Nephron (organoid): ENCODE data around the gene FBN1.

Experiments
- H3K27ac Mint-ChIP-seq, 3 experiments: 2 replicates each; pipeline ENCODE4 v1.8.0; 2020; ENCODE audit warnings: mixed read lengths in 3 of 3, mild to moderate bottlenecking in 2 of 3, moderate library complexity in 1 of 3
- H3K27me3 Mint-ChIP-seq: 2 replicates; pipeline ENCODE4 v1.8.0; 2021; ENCODE audit warnings: low read depth, mild to moderate bottlenecking, moderate library complexity, mixed read lengths
- H3K36me3 Mint-ChIP-seq: 2 replicates; pipeline ENCODE4 v1.8.0; 2020; ENCODE audit warnings: low read depth, mixed read lengths
- H3K4me1 Mint-ChIP-seq: 2 replicates; pipeline ENCODE4 v1.8.0; 2020; ENCODE audit warnings: mixed read lengths
- H3K4me3 Mint-ChIP-seq, 3 experiments: 2 replicates each; pipeline ENCODE4 v1.8.0; 2020; ENCODE audit warnings: mild to moderate bottlenecking in 3 of 3, mixed read lengths in 3 of 3, moderate library complexity in 2 of 3
- H3K9me3 Mint-ChIP-seq: 2 replicates; pipeline ENCODE4 v1.8.0; 2020; ENCODE audit warnings: mixed read lengths
- TF ChIP-seq, protein P1 (sequence below), 3 experiments: fragments of 200-600 bp; sonication (generic); IDR thresholded peaks; one replicate each; pipeline ENCODE4 v1.5.0; 2021; ENCODE audit warnings: antibody characterized with exemption in 3 of 3; ENCODE audit not compliant: unreplicated experiment in 3 of 3

The FBN1 gene

DNA sequence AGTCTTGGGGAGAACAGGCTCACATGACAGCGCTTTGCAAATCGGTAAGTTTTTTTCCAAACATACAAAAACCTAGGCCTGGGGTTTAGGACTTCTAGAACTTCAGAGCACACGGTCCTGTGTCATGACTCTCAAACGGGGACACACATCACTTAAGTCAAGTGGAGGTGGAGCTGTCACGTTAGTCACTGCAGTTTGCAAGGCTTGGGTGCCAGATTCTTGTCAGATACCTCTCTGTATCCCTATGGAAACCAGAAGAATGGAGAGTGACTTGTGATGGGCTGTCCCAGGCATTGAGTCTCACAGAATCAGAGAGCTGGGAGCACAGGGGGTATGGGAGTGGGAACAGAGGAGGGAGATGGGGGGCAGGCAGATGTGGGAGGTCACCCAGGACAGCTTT is 249.5 kb downstream of the FBN1 start:
- Mint-ChIP-seq H3K27me3 (no peaks in the 10 kb centered on the region), H3K36me3 (no peaks in the 10 kb centered on the region), H3K4me3 (peak overlapping the region in 1 of 3 experiments; percentile 28), H3K9me3 (no peaks in the 10 kb centered on the region), H3K27ac (peak overlapping the region in 2 of 3 experiments; percentile 67 to 99), H3K4me1 (peaks cover 70% of the 10 kb centered on the region)
- TF ChIP-seq, protein P1, sequence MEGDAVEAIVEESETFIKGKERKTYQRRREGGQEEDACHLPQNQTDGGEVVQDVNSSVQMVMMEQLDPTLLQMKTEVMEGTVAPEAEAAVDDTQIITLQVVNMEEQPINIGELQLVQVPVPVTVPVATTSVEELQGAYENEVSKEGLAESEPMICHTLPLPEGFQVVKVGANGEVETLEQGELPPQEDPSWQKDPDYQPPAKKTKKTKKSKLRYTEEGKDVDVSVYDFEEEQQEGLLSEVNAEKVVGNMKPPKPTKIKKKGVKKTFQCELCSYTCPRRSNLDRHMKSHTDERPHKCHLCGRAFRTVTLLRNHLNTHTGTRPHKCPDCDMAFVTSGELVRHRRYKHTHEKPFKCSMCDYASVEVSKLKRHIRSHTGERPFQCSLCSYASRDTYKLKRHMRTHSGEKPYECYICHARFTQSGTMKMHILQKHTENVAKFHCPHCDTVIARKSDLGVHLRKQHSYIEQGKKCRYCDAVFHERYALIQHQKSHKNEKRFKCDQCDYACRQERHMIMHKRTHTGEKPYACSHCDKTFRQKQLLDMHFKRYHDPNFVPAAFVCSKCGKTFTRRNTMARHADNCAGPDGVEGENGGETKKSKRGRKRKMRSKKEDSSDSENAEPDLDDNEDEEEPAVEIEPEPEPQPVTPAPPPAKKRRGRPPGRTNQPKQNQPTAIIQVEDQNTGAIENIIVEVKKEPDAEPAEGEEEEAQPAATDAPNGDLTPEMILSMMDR (IDR thresholded peaks at IDR 0.05; ENCODE audit: unreplicated experiment in 3 of 3): no peak

DNA sequence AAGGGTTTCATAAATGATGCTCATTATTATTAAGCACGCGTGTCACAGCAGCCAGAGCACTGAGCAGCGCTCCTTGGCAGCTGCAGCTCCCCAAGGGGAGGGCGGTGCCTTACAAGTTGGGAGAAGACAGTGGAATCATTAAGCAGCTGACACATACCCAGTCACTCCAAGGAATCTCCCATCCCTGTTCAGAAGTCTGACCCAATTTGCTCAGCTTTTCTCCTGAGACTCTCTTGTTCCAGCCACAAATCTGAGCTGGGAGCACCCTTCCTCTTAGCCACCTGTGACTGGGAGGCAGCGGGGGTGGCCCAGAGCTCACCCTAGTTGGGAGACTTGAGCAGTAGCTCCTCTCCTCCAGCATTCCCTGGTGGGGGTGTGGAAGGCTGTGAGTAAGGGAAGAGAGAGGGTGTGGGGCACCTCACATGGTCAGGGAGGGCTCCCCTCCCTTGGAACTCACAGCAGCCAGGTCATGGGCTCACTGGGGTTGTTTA is 249.9 kb downstream of the FBN1 start:
- H3K4me1 Mint-ChIP-seq: peaks cover 73% of the 10 kb centered on the region
- TF ChIP-seq, protein P1 (IDR thresholded peaks at IDR 0.05; ENCODE audit: unreplicated experiment in 3 of 3): no peak
- H3K36me3 Mint-ChIP-seq: no peaks in the 10 kb centered on the region
- peak overlapping the region in 2 of 3 experiments; percentile 80 to 99 for H3K27ac Mint-ChIP-seq
- H3K4me3 Mint-ChIP-seq: no peak overlapping the region
- no peaks in the 10 kb centered on the region for H3K27me3 Mint-ChIP-seq
- H3K9me3 Mint-ChIP-seq: no peaks in the 10 kb centered on the region

DNA sequence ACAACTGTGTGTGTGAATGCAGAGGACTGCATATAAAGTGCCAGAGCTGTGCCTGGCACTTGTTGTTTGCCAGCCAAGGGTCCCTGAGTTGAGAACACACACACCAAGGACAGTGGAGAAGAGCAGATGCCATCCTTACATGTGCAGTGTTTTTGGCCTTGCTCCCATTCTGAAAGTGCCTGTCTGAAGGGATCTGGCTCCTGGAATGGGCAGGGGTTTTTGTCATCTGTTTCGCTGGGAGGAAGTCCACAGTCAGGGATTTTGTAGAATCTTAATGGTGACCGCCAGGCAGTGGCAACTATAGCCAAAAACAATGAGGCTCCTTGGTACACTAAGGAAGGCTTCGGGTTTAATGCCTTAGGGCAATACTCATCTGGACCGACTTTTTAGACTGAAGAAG is 250.5 kb downstream of the FBN1 start:
- no peaks in the 10 kb centered on the region for H3K9me3 Mint-ChIP-seq
- no peaks in the 10 kb centered on the region for H3K36me3 Mint-ChIP-seq
- peak overlapping the region in 2 of 3 experiments; percentile 80 to 99 for H3K27ac Mint-ChIP-seq
- H3K4me3 Mint-ChIP-seq: no peak overlapping the region
- no peaks in the 10 kb centered on the region for H3K27me3 Mint-ChIP-seq
- peaks cover 72% of the 10 kb centered on the region for H3K4me1 Mint-ChIP-seq
- TF ChIP-seq, protein P1 (IDR thresholded peaks at IDR 0.05; ENCODE audit: unreplicated experiment in 3 of 3): no peak

DNA sequence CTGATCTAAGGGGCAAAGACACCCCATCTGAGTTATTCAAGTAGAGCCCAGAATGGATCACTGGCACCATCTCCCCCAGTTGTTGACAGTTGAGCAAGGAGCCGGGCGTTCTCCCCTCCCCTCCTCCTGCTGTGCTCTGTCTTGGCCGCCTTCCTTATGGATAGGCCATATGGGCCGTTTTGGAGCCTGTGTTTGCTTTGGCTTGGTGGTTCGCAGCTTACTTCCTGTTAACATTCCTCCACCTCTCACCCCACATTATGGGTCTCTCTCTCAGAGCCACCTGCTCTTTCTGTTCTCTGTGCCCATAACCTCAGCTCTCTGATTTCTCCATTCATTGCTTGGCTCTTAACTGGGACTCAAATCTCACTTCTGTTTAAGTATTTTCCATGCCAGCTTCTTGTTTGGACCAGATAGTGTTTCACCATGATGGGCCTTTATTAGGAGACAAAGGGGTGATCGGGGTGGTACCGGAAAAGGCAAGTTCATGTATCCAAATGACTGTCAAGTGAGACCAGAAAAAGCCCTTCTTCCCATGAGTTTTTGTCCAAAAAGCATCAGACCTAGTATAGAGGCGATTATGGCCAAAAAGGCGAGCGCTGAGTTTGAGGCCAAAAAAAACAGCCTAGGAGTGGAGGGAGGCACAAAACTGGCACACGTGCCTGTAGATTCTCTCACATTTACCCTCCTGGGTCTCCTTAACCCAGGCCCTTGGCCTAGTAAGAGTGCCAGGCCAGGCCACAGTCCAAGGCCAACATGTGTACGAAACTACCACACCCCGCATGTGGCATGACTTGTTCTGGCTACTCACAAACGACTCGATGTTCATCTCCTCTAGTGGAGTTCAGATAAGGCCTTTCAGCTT is 251.6 kb downstream of the FBN1 start:
- peaks cover 76% of the 10 kb centered on the region for H3K4me1 Mint-ChIP-seq
- H3K36me3 Mint-ChIP-seq: no peaks in the 10 kb centered on the region
- no peak overlapping the region for H3K4me3 Mint-ChIP-seq
- H3K27ac Mint-ChIP-seq: peak overlapping the region in 2 of 3 experiments; percentile 80 to 99
- H3K27me3 Mint-ChIP-seq: no peaks in the 10 kb centered on the region
- TF ChIP-seq, protein P1 (IDR thresholded peaks at IDR 0.05; ENCODE audit: unreplicated experiment in 3 of 3): no peak
- H3K9me3 Mint-ChIP-seq: no peaks in the 10 kb centered on the region

DNA sequence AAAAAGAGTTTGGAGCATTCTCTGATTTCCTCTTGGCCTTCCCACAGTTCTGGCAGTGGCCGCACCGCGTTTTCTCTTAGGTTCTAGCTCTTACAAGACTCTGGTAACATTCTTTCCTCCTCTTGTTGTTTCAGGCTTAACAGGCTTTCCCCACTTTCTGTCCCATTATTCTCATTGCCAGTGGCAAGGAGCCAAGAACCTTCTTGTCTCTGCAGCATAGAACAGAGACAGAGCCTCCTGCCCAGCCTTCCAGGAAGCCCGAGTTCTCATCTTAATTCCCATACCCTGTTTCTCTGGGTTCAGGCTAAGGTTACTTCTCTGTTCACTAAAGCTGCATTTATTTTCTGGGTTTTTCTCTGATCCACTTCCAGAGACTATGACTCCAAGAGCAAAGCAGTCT is 253.2 kb downstream of the FBN1 start:
- no peaks in the 10 kb centered on the region for H3K36me3 Mint-ChIP-seq
- TF ChIP-seq, protein P1 (IDR thresholded peaks at IDR 0.05; ENCODE audit: unreplicated experiment in 3 of 3): no peak
- H3K9me3 Mint-ChIP-seq: no peaks in the 10 kb centered on the region
- H3K27ac Mint-ChIP-seq: peak overlapping the region; percentile 91 to 99 (median 98)
- H3K4me3 Mint-ChIP-seq: peak overlapping the region in 1 of 3 experiments; percentile 52
- H3K27me3 Mint-ChIP-seq: no peaks in the 10 kb centered on the region
- peaks cover 74% of the 10 kb centered on the region for H3K4me1 Mint-ChIP-seq
